H9 (cell line): ENCODE results near the gene NOP53. TPM values are rescaled to one million over a fixed set of nuclear protein-coding genes. Genes with fewer than 3 reads are reported as not detected.

Source experiments
- DNase-seq: peaks from one replicate; pipeline ENCODE4 v3.0.0-alpha.2; 2017
- H2AFZ ChIP-seq: one replicate; pipeline ENCODE4 v1.6.1; 2013; ENCODE audit warnings: mild to moderate bottlenecking, low read length, control low read depth, moderate library complexity
- H2AK5ac ChIP-seq: 2 replicates; pipeline ENCODE4 v1.6.1; 2013; ENCODE audit warnings: low read length, control low read depth, mixed read lengths; ENCODE audit not compliant: insufficient read length
- H2BK120ac ChIP-seq: one replicate; pipeline ENCODE4 v1.6.1; 2013; ENCODE audit warnings: low read depth, mild to moderate bottlenecking, low read length, control low read depth, inconsistent platforms; ENCODE audit not compliant: poor library complexity, severe bottlenecking
- H2BK12ac ChIP-seq: 2 replicates; pipeline ENCODE4 v1.6.1; 2013; ENCODE audit warnings: low read length, control low read depth, mixed read lengths, low read depth; ENCODE audit not compliant: insufficient read length
- H2BK15ac ChIP-seq: 2 replicates; pipeline ENCODE4 v1.6.1; 2013; ENCODE audit warnings: low read depth, low read length, control low read depth
- H2BK20ac ChIP-seq: one replicate; pipeline ENCODE4 v1.6.1; 2013; ENCODE audit warnings: low read depth, mild to moderate bottlenecking, low read length, control low read depth, inconsistent platforms; ENCODE audit not compliant: poor library complexity, severe bottlenecking
- H2BK5ac ChIP-seq: 2 replicates; pipeline ENCODE4 v1.6.1; 2013; ENCODE audit warnings: low read length, control low read depth, mixed read lengths; ENCODE audit not compliant: insufficient read length
- H3K14ac ChIP-seq: 2 replicates; pipeline ENCODE4 v1.6.1; 2013; ENCODE audit warnings: low read length, control low read depth; ENCODE audit not compliant: insufficient read depth
- H3K18ac ChIP-seq: 2 replicates; pipeline ENCODE4 v1.6.1; 2013; ENCODE audit warnings: low read depth, mild to moderate bottlenecking, mixed read lengths, low read length, control low read depth; ENCODE audit not compliant: insufficient read length
- H3K23ac ChIP-seq: 2 replicates; pipeline ENCODE4 v1.6.1; 2013; ENCODE audit warnings: low read length, control low read depth, mixed read lengths, low read depth; ENCODE audit not compliant: insufficient read length
- H3K23me2 ChIP-seq: 2 replicates; pipeline ENCODE4 v1.6.1; 2013; ENCODE audit warnings: low read depth, mild to moderate bottlenecking, mixed read lengths, low read length, control low read depth; ENCODE audit not compliant: insufficient read length, poor library complexity, severe bottlenecking
- H3K27ac ChIP-seq: 2 replicates; pipeline ENCODE4 v1.5.1; 2013; ENCODE audit warnings: low read length, control low read depth, mixed read lengths, low read depth; ENCODE audit not compliant: insufficient read length
- H3K27me3 ChIP-seq: 2 replicates; pipeline ENCODE4 v1.6.1; 2013; ENCODE audit warnings: low read length, control low read depth, inconsistent platforms; ENCODE audit not compliant: insufficient read depth
- H3K4ac ChIP-seq: 2 replicates; pipeline ENCODE4 v1.6.1; 2013; ENCODE audit warnings: low read depth, mild to moderate bottlenecking, control low read depth, inconsistent platforms, low read length, moderate library complexity
- H3K4me1 ChIP-seq: 2 replicates; pipeline ENCODE4 v1.6.1; 2013; ENCODE audit warnings: low read length, control low read depth, inconsistent platforms; ENCODE audit not compliant: insufficient read depth
- H3K4me2 ChIP-seq: 2 replicates; pipeline ENCODE4 v1.6.1; 2013; ENCODE audit warnings: low read length, control low read depth, mixed read lengths; ENCODE audit not compliant: insufficient read length, insufficient read depth
- H3K56ac ChIP-seq: 2 replicates; pipeline ENCODE4 v1.6.1; 2013; ENCODE audit warnings: low read depth, mild to moderate bottlenecking, mixed read lengths, low read length, control low read depth; ENCODE audit not compliant: insufficient read length
- H3K79me1 ChIP-seq: 2 replicates; pipeline ENCODE4 v1.6.1; 2013; ENCODE audit warnings: low read depth, mild to moderate bottlenecking, moderate library complexity, low read length, control low read depth, inconsistent platforms; ENCODE audit not compliant: insufficient read depth, poor library complexity, severe bottlenecking
- H3K79me2 ChIP-seq: 2 replicates; pipeline ENCODE4 v1.6.1; 2013; ENCODE audit warnings: low read length, control low read depth, inconsistent platforms; ENCODE audit not compliant: insufficient read depth
- H3K9ac ChIP-seq: 2 replicates; pipeline ENCODE4 v1.6.1; 2013; ENCODE audit warnings: low read length, control low read depth, mixed read lengths; ENCODE audit not compliant: insufficient read length; ENCODE audit errors: extremely low read depth
- H3K9me3 ChIP-seq: one replicate; pipeline ENCODE4 v1.6.1; 2013; ENCODE audit warnings: low read depth, low read length, inconsistent platforms; ENCODE audit not compliant: control insufficient read depth
- H3T11ph ChIP-seq: one replicate; pipeline ENCODE4 v1.6.1; 2013; ENCODE audit warnings: mild to moderate bottlenecking, low read length, control low read depth, inconsistent platforms
- H4K20me1 ChIP-seq: one replicate; pipeline ENCODE4 v1.6.1; 2013; ENCODE audit not compliant: control insufficient read depth, insufficient read length, insufficient read depth
- H4K5ac ChIP-seq: 2 replicates; pipeline ENCODE4 v1.6.1; 2013; ENCODE audit warnings: low read depth, mild to moderate bottlenecking, mixed read lengths, low read length, control low read depth; ENCODE audit not compliant: insufficient read length
- H4K8ac ChIP-seq: replicated peaks from 2 replicates; pipeline ENCODE4 v1.6.1; 2013; ENCODE audit warnings: low read length, control low read depth, mixed read lengths, low read depth; ENCODE audit not compliant: insufficient read length
- H4K91ac ChIP-seq: 2 replicates; pipeline ENCODE4 v1.6.1; 2013; ENCODE audit warnings: low read depth, mild to moderate bottlenecking, moderate library complexity, mixed read lengths, low read length, control low read depth; ENCODE audit not compliant: insufficient read length
- H3K27ac Mint-ChIP-seq, 3 experiments: 2 replicates in 2 of 3; 3 replicates in 1 of 3; pipeline ENCODE4 v1.8.0; 2020 to 2021; ENCODE audit warnings: mixed read lengths in 3 of 3, mild to moderate bottlenecking in 1 of 3, moderate library complexity in 1 of 3
- H3K27me3 Mint-ChIP-seq: 2 replicates; pipeline ENCODE4 v1.8.0; 2021; ENCODE audit warnings: low read depth, mild to moderate bottlenecking, moderate library complexity, mixed read lengths
- H3K36me3 Mint-ChIP-seq, 3 experiments: 2 replicates in 2 of 3; 3 replicates in 1 of 3; pipeline ENCODE4 v1.8.0; 2020 to 2021; ENCODE audit warnings: low read depth in 3 of 3, mixed read lengths in 3 of 3; ENCODE audit not compliant: insufficient read depth in 1 of 3
- H3K4me1 Mint-ChIP-seq, 2 experiments: 2 replicates each; pipeline ENCODE4 v1.8.0; 2020; ENCODE audit warnings: mixed read lengths in 2 of 2
- H3K4me3 Mint-ChIP-seq, 2 experiments: 2 replicates in 1 of 2; 3 replicates in 1 of 2; pipeline ENCODE4 v1.8.0; 2020 to 2021; ENCODE audit warnings: mild to moderate bottlenecking in 2 of 2, mixed read lengths in 2 of 2, moderate library complexity in 1 of 2
- H3K9me3 Mint-ChIP-seq, 2 experiments: 2 replicates in 1 of 2; 3 replicates in 1 of 2; pipeline ENCODE4 v1.8.0; 2020; ENCODE audit warnings: mild to moderate bottlenecking in 2 of 2, mixed read lengths in 2 of 2, moderate library complexity in 1 of 2
- WGBS: extraction: QIAGEN DNeasy Blood & Tissue Kit; methylation state at CpG from one replicate; pipeline ENCODE4 v1.1.7; 2013; ENCODE audit warnings: missing lambda C conversion rate, low lambda C conversion rate, mixed read lengths; ENCODE audit not compliant: insufficient read length; ENCODE audit errors: extremely low coverage; 5-methylcytosine and 5-hydroxymethylcytosine counted together
- total RNA-seq: library from RNA; stranded (reverse); gene quantifications from 2 replicates; pipeline ENCODE4 v1.2.1, GENCODE V29; 2021
- TF ChIP-seq, protein P1 (sequence below): fragments of 200-600 bp; sonication (generic); conservative IDR thresholded peaks from 3 replicates; pipeline ENCODE4 v1.8.0; 2021; ENCODE audit warnings: antibody characterized with exemption, mild to moderate bottlenecking

Gene NOP53
- total RNA-seq, 1 experiment from 2014 or later = 325 TPM

DNA sequence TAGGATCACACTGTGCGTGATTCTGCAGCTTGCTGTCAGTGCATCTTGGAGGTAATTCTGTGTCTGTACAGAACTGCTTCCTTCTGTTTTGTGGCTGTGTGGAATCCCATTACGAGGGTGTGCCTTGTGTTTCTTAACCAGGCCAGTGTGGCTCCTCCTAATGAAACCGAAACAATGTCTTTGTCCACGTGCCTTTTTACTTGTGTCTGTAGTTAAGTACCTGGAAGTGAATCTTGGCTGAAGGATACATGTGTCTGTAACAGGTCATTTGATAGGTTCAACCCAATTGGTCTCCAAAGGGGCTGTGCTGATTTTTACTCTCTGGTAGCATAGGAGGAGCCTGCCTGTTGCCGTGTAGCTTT, 13.1 kb downstream of the NOP53 start:
- no peak overlapping the region for H3K56ac ChIP-seq
- no peak overlapping the region for H3K4ac ChIP-seq
- no peak overlapping the region for H3K23ac ChIP-seq
- H4K5ac ChIP-seq = no peak overlapping the region
- no peaks in the 10 kb centered on the region for H3K27me3 ChIP-seq
- no peak overlapping the region for H3K27ac ChIP-seq
- no peaks in the 10 kb centered on the region for H3K79me1 ChIP-seq
- TF ChIP-seq, protein P1, sequence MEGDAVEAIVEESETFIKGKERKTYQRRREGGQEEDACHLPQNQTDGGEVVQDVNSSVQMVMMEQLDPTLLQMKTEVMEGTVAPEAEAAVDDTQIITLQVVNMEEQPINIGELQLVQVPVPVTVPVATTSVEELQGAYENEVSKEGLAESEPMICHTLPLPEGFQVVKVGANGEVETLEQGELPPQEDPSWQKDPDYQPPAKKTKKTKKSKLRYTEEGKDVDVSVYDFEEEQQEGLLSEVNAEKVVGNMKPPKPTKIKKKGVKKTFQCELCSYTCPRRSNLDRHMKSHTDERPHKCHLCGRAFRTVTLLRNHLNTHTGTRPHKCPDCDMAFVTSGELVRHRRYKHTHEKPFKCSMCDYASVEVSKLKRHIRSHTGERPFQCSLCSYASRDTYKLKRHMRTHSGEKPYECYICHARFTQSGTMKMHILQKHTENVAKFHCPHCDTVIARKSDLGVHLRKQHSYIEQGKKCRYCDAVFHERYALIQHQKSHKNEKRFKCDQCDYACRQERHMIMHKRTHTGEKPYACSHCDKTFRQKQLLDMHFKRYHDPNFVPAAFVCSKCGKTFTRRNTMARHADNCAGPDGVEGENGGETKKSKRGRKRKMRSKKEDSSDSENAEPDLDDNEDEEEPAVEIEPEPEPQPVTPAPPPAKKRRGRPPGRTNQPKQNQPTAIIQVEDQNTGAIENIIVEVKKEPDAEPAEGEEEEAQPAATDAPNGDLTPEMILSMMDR = no peak
- H3K79me2 ChIP-seq = no peaks in the 10 kb centered on the region
- Mint-ChIP-seq H3K27me3 (no peaks in the 10 kb centered on the region), H3K36me3 (peaks cover 38 to 51% (median 50%) of the 10 kb centered on the region in 3 experiments), H3K27ac (no peak overlapping the region), H3K9me3 (peaks cover 0 to 3% of the 10 kb centered on the region in 2 experiments; a peak in 1 of 5 replicates), H3K4me3 (no peak overlapping the region), H3K4me1 (no peaks in the 10 kb centered on the region)
- no peak overlapping the region for H2AFZ ChIP-seq
- no peak overlapping the region for H2BK5ac ChIP-seq
- no CpG with 5 or more reads among the region's 5 CpGs for WGBS
- no peak overlapping the region for H2AK5ac ChIP-seq
- no peak overlapping the region for H2BK120ac ChIP-seq
- no peak overlapping the region for H2BK20ac ChIP-seq
- no peak overlapping the region for H3T11ph ChIP-seq
- H2BK12ac ChIP-seq = no peak overlapping the region
- H3K9ac ChIP-seq = no peak overlapping the region
- H3K23me2 ChIP-seq = no peaks in the 10 kb centered on the region
- H4K91ac ChIP-seq = no peak overlapping the region
- H4K20me1 ChIP-seq = no peaks in the 10 kb centered on the region
- no peak overlapping the region for H3K18ac ChIP-seq
- no peak overlapping the region for H4K8ac ChIP-seq
- no peak overlapping the region for H2BK15ac ChIP-seq
- no peaks in the 10 kb centered on the region for H3K9me3 ChIP-seq
- DNase-seq = no peak
- no peaks in the 10 kb centered on the region for H3K4me1 ChIP-seq
- H3K14ac ChIP-seq = no peak overlapping the region
- no peak overlapping the region for H3K4me2 ChIP-seq
